NOMO-1 treated with DMSO at 0.1 percent for 48 hours (cell line): ENCODE results near the gene PER3.
"Not testable (repeated sequence)": the region's sequence is repeated elsewhere in the genome, so short reads cannot be mapped to it uniquely, and the experiment has no call there.

ENCODE experiments used
- DNase-seq: peaks from one replicate; lab custom pipeline; 2025; ENCODE audit not compliant: unreplicated experiment; lab: John Stamatoyannopoulos, UW

Gene PER3

DNA sequence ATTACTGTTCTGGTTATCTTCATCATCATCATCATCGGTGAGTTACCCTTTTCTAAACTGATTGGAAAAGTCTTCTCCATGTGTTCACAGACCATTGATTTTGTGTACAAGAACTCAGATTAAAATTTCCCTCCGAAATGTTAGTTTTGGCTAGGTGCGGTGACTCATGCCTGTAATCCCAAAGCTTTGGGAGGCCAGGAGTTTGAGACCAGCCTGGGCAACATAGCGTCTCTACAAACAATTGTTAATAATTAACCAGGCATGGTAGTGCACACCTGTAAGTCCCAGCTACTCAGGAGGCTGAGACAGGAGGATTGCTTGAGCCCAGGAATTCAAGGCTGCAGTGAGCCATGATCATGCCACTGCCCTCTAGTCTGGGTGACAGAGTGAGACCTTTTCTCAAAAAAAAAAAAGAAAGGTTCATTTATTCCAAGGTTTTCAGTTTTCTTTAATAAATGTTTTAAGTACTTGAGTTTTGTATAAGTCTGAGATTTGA is 5.9 kb upstream of the PER3 start:
- no peak for DNase-seq

- DNase-seq: no peak
Measured at GRCh38 chr1:7780976-7781375, 3.1 kb upstream of the PER3 start.

- DNase-seq: peak; percentile 46
Measured at GRCh38 chr1:7781501-7781900, 2.6 kb upstream of the PER3 start.

- DNase-seq: peak; percentile 79
Measured at GRCh38 chr1:7781923-7782495, 2.1 kb upstream of the PER3 start.

DNA sequence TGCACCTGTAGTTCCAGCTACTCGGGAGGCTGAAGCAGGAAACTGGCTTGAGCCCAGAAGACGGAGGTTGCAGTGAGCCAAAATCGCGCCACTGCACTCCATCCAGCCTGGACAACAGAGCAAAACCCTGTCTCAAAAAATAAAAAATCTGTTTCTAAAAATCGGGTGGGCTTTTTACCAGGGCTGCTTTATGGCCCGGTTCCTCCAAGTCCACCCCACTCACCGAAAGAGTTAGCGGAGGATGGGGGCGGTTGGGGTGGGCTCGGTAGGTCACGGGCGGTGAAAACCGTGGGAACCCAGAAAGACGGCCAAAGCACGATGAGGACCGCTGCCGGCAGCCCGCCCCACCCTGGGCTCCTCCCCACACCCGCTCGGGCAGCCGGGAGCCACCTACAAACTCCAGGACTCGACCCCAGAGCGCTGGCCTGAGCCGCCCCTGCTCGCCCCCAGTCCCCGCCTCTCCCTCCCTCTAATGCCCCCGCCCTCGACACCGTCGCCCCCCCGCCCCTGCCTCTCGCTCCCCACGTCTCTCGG is 846 bp upstream of the PER3 start:
- peak; percentile 7 for DNase-seq

DNA sequence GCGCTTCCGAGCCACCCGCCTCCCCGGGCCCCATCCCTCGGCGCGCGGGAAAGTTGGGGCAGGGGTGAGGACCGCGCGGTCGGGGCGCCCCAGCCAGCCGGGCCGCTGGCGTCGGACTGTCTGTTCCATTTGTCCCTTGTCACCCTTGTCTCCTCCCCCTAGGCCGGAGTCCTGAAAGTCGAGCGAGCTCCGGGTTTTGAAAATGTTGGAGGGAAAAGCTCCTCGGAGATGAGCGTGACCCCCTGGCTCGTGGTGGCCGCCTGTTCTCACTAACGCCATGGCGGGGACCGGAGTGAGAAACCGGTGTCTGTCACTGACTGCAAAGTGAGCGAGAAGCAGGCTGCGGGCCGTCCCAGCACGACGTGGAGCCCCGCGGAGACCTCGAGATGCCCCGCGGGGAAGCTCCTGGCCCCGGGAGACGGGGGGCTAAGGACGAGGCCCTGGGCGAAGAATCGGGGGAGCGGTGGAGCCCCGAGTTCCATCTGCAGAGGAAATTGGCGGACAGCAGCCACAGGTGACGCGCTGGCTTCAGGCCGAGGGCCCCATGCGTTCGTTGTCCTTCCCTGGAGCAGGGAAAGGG is 491 bp downstream of the PER3 start:
- DNase-seq: no peak

GRCh38 chr1:7785108-7785507 is 1.0 kb downstream of the PER3 start:
- DNase-seq: no peak

DNA sequence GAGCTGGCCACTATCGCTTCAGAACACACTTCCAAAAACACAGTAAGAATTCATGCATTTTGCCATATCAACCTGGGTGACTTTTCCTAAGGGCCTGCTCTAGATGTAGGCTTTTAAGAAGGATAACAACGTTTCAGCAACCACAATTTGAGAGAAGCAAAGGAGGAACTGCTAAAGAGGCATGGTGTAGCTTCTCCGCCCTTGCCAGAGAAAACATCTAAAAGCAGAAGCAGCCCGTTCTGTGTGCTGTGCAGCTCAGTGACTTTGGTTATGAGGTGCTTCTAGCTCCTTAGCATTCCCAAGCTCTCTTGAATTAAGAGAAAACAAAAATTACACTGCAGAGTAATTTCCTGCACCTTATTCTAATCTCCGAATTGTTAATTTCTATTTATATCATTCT is 2.7 kb downstream of the PER3 start:
- peak; percentile 42 for DNase-seq

- DNase-seq: no peak
Measured at GRCh38 chr1:7789828-7790227, 5.7 kb downstream of the PER3 start.

GRCh38 chr1:7791027-7791426 is 6.9 kb downstream of the PER3 start:
- not testable (repeated sequence) for DNase-seq

DNA sequence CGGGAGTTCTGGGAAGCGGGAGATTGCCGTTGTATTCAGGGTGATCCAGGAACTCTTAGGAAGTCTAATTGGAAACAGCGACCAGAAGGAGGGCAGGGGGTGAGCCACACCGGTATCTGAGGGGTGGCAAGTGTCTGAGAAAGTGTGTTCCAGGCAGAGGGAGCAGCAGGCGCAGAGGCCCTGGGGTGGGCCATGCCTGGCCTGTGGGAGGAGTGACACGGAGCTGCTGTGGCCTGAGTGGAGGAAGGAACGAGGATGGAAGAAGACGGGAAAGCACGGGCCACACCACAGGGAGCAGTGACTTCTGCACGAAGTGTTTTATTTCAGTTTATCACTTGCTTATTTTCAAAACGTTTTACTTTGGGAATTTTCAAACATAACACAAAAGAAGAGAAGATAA is 11.3 kb downstream of the PER3 start:
- no peak for DNase-seq

GRCh38 chr1:7805460-7805859 is 21.4 kb downstream of the PER3 start:
- DNase-seq: no peak

- peak; percentile 38 for DNase-seq
Measured at GRCh38 chr1:7808253-7808844, 24.3 kb downstream of the PER3 start.

DNA sequence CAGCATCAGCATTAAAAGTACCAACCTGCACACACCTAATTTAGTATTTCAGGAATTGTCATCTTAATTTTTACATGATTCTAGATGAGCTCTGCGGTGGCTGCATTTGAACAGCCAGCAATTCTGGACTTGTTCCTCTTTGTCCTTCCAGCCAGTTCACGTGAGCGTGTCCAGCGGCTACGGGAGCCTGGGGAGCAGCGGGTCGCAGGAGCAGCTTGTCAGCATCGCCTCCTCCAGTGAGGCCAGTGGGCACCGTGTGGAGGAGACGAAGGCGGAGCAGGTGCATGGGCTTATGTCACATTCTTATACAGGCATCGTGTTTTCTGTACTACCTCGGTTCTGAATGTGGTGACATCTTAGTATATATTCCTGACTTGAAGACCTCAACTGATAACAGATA is 25.7 kb downstream of the PER3 start:
- no peak for DNase-seq

GRCh38 chr1:7810395-7810794 is 26.3 kb downstream of the PER3 start:
- DNase-seq: no peak

DNA sequence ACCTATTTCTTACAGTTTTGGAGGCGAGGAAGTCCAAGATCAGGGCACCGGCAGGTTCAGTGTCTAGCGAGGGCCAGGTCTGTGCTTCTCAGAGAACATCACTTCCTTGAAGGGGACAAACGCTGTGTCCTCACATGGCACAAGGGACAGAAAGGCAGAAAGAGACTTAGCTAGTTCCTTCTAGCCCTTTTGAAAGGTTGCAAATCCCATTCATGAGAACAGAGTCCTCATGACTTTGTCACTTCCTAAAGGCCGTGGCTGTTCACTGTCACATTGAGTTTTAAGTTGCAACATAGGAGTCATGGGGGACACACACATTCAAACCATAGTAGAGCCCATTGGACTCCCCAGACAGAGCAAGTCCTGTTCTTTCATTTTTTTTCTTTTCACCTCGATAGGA is 27.4 kb downstream of the PER3 start:
- no peak for DNase-seq

- no peak for DNase-seq
Measured at GRCh38 chr1:7813677-7814373, 29.7 kb downstream of the PER3 start.

DNA sequence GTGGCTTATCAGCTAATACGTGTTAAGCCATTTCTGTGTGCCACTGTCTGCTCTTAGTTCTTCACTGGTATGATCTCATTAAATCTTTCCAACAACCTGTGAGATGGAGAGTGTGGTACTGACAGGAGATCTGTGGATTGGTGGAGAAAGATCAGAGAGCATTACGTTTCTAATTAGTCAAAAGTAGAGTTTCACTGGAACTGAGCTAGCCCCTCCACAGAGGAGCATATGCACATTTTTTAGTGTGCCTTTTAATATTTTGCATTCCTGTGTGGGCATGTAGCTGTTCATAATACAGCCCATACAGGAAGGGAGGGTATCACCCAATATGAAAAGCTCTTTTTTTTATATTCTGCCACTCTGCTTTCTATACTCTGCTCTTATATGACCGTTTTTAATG is 37.2 kb downstream of the PER3 start:
- no peak for DNase-seq

- DNase-seq: no peak
Measured at GRCh38 chr1:7824701-7825100, 40.6 kb downstream of the PER3 start.

- DNase-seq: no peak
Measured at GRCh38 chr1:7826363-7826762, 42.3 kb downstream of the PER3 start.

GRCh38 chr1:7827126-7827955 is 43.2 kb downstream of the PER3 start:
- DNase-seq: no peak
